Measurements from ENCODE around the gene LCE3D.

GRCh38 chr1:152543820-152544219 is 36.5 kb downstream of the LCE3D start:
- no peak for TF ChIP-seq POLR2A (IDR thresholded peaks at IDR 0.05; ENCODE audit: low read length)
- TF ChIP-seq GATA1 (IDR thresholded peaks at IDR 0.05; ENCODE audit: low read depth, low read length) = no peak

Data from erythroblast (primary cell).